GM10847 (cell line): ENCODE data around the gene FADD.

ENCODE experiments used
- POLR2A ChIP-seq: IDR thresholded peaks from 2 replicates; pipeline ENCODE4 v1.6.1; 2011; ENCODE audit not compliant: insufficient read length; ENCODE audit errors: extremely low read depth

Gene FADD, protein sequence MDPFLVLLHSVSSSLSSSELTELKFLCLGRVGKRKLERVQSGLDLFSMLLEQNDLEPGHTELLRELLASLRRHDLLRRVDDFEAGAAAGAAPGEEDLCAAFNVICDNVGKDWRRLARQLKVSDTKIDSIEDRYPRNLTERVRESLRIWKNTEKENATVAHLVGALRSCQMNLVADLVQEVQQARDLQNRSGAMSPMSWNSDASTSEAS

GRCh38 chr11:70202920-70203750 is at the start of gene FADD:
TSS of gene FADD (plus strand) at chr11:70203296. CDS start at chr11:70203460, 164 bp downstream.
- TF ChIP-seq POLR2A, result peak; percentile 77

- TF ChIP-seq POLR2A, result no peak
These were observed 47.7 kb upstream of the FADD start for GRCh38 chr11:70155386-70155785.

DNA sequence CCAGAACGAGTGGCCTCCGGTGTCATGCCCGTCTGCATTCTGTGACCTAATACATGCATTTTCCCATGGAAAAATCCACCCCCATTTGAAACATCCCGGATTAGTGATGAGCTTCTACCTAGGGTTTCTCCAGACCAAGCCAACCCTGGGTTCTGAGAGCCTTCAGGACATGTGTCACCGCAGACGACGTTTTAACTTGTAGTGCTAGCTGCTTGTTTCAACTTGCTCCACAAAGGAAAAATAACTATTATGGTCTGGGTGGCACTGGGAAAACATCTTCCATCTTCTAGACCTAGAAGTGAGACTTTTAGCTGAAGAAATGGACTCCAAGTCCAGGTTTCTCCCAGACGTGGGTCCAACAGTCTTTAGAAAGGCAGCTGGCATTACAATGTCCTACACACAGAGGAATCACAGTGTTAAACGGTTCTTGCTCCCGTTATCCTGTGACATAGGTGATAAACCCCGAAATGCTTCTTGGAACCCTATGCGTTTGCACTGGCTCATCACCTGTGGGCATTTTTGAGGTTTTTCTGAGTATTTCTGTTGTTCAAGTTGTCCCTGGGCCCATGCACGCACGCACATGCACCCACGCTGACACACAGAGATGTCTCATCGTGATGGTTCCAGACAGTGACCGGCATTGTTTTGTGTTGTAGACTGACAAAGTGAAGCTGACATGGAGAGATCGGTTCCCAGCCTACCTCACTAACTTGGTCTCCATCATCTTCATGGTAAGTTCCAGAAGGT is 46.6 kb upstream of the FADD start:
- no peak for TF ChIP-seq POLR2A

DNA sequence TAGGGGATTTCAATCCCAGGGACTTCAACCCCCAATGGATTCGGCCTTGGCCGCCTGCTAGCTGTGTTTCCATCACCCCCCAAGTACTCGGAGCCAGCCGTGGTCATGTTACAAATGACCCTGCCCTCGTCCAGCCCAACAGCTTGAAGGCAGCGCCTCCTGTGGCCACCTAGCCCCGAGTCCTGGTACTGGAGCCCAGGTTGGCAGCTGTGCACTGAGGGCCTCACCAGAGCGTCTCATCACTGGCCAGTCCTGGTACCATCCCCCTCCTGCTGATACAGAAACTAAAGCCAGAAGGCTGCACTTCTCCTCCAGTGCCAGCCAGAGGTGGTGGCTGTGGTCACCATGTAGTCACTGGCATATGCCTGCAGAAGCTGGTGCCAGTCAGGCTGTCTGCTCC is 44.9 kb upstream of the FADD start:
- no peak for TF ChIP-seq POLR2A

DNA sequence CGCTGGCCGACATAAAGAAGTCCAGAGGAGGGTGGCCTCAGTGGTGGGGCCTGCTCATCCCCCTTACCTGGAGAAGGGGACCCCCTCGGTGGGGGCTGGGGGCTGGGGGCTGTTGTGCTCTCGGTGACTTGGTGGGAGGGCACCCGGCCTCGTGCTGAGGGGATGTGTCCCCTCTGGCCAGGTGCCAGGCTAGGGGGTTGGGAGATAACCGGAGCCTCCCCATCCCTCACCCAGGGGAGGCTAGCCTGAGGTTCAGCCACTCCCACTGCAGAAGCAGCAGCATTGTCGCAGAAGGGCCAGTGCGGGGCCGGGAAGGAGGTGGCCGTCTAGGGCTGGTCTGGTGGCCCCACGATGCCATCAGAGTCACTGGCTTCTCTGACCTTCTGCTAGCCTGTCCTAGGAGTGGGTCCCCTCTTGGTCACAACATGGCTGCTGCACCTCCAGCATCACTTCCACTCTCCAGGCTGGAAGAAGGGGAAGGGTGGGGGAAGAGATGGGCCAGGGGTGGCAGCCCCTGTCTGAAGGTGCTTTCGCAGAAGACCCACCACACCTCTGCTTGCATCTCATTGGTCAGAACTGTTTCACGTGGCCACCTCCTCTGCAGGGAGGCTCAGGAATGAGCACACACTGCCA is 44.2 kb upstream of the FADD start:
- no peak for TF ChIP-seq POLR2A

DNA sequence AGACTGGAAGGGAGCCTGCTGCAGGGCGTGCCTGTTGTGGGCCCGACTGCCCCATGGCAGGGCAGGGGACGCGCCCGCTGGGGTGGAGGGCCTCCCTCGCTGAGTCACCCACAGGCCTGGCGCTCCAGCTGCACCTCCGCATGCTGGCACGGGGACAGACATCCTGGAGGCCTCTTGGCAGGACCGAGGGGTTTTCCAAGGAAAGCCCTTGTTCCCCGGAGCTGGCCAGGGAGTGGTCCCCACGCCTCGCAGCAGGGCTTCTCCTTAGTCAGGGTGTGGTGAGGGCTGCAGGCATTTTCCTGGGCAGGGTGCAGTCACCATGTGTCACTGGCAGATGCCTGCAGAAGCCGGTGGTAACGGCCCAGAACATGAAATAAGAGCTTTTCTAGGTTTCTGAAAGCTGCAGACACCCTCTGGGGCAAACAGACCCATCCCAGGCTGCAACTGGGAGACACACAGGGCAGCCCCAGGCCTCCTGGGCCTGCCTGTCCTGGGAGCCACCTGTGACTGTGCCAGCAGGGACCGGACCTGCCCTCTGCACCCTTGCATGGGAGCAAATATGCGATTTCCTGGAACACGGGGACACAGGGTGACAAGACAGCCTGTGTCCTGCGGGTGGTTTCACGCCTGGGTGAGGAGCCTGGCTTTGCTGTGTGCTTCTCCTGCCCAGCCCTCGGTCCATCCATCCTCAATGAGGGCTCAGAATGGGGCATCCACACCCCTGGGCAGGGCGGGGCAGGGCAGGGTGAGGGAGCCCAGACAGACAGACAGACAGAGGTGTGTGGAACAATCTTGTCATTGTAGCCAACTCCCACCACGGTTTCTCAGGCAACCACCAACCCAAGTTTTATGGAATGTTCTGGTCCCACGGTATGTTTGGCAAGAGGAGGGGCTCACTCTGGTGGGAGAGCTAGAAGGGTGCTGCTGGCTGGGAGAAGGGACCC is 43.2 kb upstream of the FADD start:
- TF ChIP-seq POLR2A, result no peak

- no peak for TF ChIP-seq POLR2A
These were observed 42.0 kb upstream of the FADD start for GRCh38 chr11:70161043-70161625.

DNA sequence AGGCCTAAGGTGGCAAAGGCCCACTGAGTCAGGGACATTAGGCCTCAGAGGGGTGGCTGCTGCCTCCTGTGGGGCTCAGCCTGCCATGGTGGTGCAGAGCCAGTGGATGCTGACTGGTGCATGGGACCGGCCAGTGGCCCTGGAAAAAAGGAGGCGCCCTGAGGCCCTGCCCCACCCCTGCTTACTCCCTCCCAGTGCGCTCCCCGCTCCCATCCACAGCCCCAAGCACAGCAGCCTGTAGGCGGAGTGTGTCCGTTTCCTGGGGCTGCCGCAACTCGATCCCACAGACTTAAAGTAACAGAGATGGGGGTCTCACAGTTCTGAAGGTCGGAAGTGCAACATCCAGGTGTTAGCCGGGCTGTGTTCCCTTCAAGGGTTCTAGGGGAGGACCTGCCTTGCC is 38.4 kb upstream of the FADD start:
- TF ChIP-seq POLR2A, result no peak

DNA sequence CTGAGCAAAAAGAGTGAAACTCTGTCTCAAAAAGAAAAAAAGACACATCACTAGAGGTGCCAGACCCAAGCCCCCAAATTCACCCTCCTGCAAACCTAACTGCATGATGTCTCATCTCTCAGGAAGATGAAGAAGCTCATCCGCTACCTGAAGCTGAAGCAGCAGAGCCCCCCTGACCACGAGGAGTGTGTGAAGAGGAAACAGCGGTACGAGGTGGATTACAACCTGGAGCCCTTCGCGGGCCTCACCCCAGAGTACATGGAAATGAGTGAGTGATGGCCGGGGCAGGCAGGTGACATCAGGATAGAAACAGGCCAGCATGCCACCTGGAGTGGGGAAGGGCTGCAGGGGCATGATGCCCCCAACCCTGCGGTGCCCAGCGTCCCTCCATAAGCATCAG is 36.0 kb upstream of the FADD start:
- TF ChIP-seq POLR2A, result no peak

DNA sequence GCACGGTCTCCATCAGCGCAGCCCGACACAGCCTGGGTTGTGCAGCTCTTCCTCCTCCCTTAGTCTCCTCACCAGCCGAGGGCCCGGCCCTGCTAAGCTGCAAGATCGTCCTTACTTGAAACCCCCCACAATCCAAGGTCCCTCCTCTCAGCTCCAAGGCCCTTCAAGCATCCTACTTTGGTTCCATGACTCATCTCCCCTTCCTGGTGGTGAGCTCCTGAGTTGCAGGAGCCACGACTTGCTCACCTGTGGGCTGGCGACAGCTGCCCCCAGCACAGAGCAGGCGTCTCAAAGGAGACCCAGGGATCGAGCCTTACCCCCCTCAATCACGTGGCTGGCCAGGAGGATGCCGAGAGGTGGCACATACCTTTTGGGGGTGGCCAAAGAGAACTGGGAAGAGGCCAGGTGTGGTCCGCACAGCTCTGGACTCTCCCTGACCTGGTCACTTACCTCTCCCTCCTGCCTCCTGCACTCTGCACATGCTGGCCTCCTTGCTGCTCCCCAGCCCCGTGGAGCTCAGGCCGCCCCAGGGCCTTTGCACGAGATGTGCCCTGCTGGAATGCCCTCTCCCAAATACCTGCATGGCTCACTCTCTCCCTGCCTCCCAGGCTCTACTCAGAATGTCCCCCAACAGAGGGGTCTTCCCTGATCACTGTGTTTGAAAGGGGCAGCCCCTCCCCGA is 35.2 kb upstream of the FADD start:
- no peak for TF ChIP-seq POLR2A

DNA sequence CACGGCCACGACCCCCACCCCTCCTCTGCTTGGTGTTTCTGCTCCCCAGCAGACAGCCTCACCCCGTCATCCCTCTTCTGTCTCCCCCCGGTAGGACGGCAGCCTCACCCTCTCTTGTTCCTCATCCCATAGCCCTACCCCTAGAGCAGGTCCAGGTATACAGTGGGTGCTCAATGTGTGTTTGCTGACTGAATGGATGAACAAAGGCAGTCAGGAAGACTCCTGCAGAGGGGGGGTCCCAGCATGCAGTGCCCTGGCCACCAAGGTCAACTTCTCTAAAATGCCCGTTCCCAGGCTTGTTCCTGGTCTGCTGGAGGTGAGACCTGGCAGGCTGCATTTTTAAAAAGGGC is 34.7 kb upstream of the FADD start:
- no peak for TF ChIP-seq POLR2A

- no peak for TF ChIP-seq POLR2A
These were observed 34.0 kb upstream of the FADD start for GRCh38 chr11:70169127-70169526.

DNA sequence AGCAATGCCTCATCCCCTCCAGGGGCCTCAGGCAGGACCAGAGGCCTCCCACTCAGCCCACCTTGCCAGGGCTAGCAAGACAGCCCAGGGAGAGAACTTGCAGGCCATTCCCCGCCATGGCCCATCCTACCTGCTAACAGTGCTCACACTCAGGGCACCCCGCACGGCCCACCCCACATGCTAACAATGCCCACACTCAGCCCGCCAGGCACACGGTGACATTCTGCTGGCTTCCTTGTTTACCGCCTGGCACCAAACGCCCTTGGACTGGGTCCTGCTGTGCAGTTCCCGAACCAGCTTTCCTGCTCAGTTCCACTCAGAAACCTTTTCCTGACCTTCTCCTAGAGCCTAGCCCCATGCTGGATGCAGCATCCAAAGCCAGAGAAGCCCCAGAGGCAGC is 33.5 kb upstream of the FADD start:
- TF ChIP-seq POLR2A, result no peak
